Endometrium (tissue), 2 donors: ENCODE results near the gene MYLK4.

Source experiments
- FAIRE-seq: peaks from 2 replicates; lab custom pipeline; 2012; peaks lifted over from hg19 to GRCh38; lab: Jason Lieb, UNC
- donor health status: control.
- donor health status: control.

The MYLK4 gene

GRCh38 chr6:2658788-2659187, 91.9 kb downstream of the MYLK4 start:
- no peak for FAIRE-seq

- FAIRE-seq = no peak
Measured at GRCh38 chr6:2656460-2657079, 94.2 kb downstream of the MYLK4 start.

GRCh38 chr6:2655844-2656433, 94.8 kb downstream of the MYLK4 start:
- no peak for FAIRE-seq

- FAIRE-seq = no peak
Measured at GRCh38 chr6:2653369-2654032, 97.2 kb downstream of the MYLK4 start.

- FAIRE-seq = no peak
Measured at GRCh38 chr6:2652611-2653010, 98.1 kb downstream of the MYLK4 start.

- no peak for FAIRE-seq
Measured at GRCh38 chr6:2651961-2652360, 98.8 kb downstream of the MYLK4 start.

- FAIRE-seq = no peak
Measured at GRCh38 chr6:2651536-2651935, 99.2 kb downstream of the MYLK4 start.

GRCh38 chr6:2646346-2646745, 104.4 kb downstream of the MYLK4 start:
- FAIRE-seq = no peak

GRCh38 chr6:2643935-2644539, 106.7 kb downstream of the MYLK4 start:
- no peak for FAIRE-seq

GRCh38 chr6:2643130-2643529, 107.6 kb downstream of the MYLK4 start:
- no peak for FAIRE-seq

- FAIRE-seq = no peak
Measured at GRCh38 chr6:2641044-2641725, 109.5 kb downstream of the MYLK4 start.

- FAIRE-seq = no peak
Measured at GRCh38 chr6:2640551-2640950, 110.2 kb downstream of the MYLK4 start.

GRCh38 chr6:2639896-2640295, 110.8 kb downstream of the MYLK4 start:
- FAIRE-seq = no peak

GRCh38 chr6:2639167-2639566, 111.6 kb downstream of the MYLK4 start:
- FAIRE-seq = no peak

- FAIRE-seq = no peak
Measured at GRCh38 chr6:2636672-2637071, 114.0 kb downstream of the MYLK4 start.

- FAIRE-seq = no peak
Measured at GRCh38 chr6:2635911-2636310, 114.8 kb downstream of the MYLK4 start.

GRCh38 chr6:2634139-2634964, 116.4 kb downstream of the MYLK4 start:
- FAIRE-seq = no peak

- no peak for FAIRE-seq
Measured at GRCh38 chr6:2633736-2634135, 117.0 kb downstream of the MYLK4 start.

- FAIRE-seq = no peak
Measured at GRCh38 chr6:2632976-2633584, 117.6 kb downstream of the MYLK4 start.

GRCh38 chr6:2632368-2632767, 118.4 kb downstream of the MYLK4 start:
- FAIRE-seq = no peak

GRCh38 chr6:2630891-2631571, 119.7 kb downstream of the MYLK4 start:
- no peak for FAIRE-seq
